H9 (cell line): ENCODE results near the gene TRPC4AP. TPM values are rescaled to one million over a fixed set of nuclear protein-coding genes. Genes with fewer than 3 reads are reported as not detected.

Experiments
- DNase-seq: peaks from one replicate; pipeline ENCODE4 v3.0.0-alpha.2; 2017
- H2AFZ ChIP-seq: one replicate; pipeline ENCODE4 v1.6.1; 2013; ENCODE audit warnings: mild to moderate bottlenecking, low read length, control low read depth, moderate library complexity
- H2AK5ac ChIP-seq: 2 replicates; pipeline ENCODE4 v1.6.1; 2013; ENCODE audit warnings: low read length, control low read depth, mixed read lengths; ENCODE audit not compliant: insufficient read length
- H2BK120ac ChIP-seq: one replicate; pipeline ENCODE4 v1.6.1; 2013; ENCODE audit warnings: low read depth, mild to moderate bottlenecking, low read length, control low read depth, inconsistent platforms; ENCODE audit not compliant: poor library complexity, severe bottlenecking
- H2BK12ac ChIP-seq: 2 replicates; pipeline ENCODE4 v1.6.1; 2013; ENCODE audit warnings: low read length, control low read depth, mixed read lengths, low read depth; ENCODE audit not compliant: insufficient read length
- H2BK15ac ChIP-seq: 2 replicates; pipeline ENCODE4 v1.6.1; 2013; ENCODE audit warnings: low read depth, low read length, control low read depth
- H2BK20ac ChIP-seq: one replicate; pipeline ENCODE4 v1.6.1; 2013; ENCODE audit warnings: low read depth, mild to moderate bottlenecking, low read length, control low read depth, inconsistent platforms; ENCODE audit not compliant: poor library complexity, severe bottlenecking
- H2BK5ac ChIP-seq: 2 replicates; pipeline ENCODE4 v1.6.1; 2013; ENCODE audit warnings: low read length, control low read depth, mixed read lengths; ENCODE audit not compliant: insufficient read length
- H3K14ac ChIP-seq: 2 replicates; pipeline ENCODE4 v1.6.1; 2013; ENCODE audit warnings: low read length, control low read depth; ENCODE audit not compliant: insufficient read depth
- H3K18ac ChIP-seq: 2 replicates; pipeline ENCODE4 v1.6.1; 2013; ENCODE audit warnings: low read depth, mild to moderate bottlenecking, mixed read lengths, low read length, control low read depth; ENCODE audit not compliant: insufficient read length
- H3K23ac ChIP-seq: 2 replicates; pipeline ENCODE4 v1.6.1; 2013; ENCODE audit warnings: low read length, control low read depth, mixed read lengths, low read depth; ENCODE audit not compliant: insufficient read length
- H3K23me2 ChIP-seq: 2 replicates; pipeline ENCODE4 v1.6.1; 2013; ENCODE audit warnings: low read depth, mild to moderate bottlenecking, mixed read lengths, low read length, control low read depth; ENCODE audit not compliant: insufficient read length, poor library complexity, severe bottlenecking
- H3K27ac ChIP-seq: 2 replicates; pipeline ENCODE4 v1.5.1; 2013; ENCODE audit warnings: low read length, control low read depth, mixed read lengths, low read depth; ENCODE audit not compliant: insufficient read length
- H3K27me3 ChIP-seq: 2 replicates; pipeline ENCODE4 v1.6.1; 2013; ENCODE audit warnings: low read length, control low read depth, inconsistent platforms; ENCODE audit not compliant: insufficient read depth
- H3K4ac ChIP-seq: 2 replicates; pipeline ENCODE4 v1.6.1; 2013; ENCODE audit warnings: low read depth, mild to moderate bottlenecking, control low read depth, inconsistent platforms, low read length, moderate library complexity
- H3K4me1 ChIP-seq: 2 replicates; pipeline ENCODE4 v1.6.1; 2013; ENCODE audit warnings: low read length, control low read depth, inconsistent platforms; ENCODE audit not compliant: insufficient read depth
- H3K4me2 ChIP-seq: 2 replicates; pipeline ENCODE4 v1.6.1; 2013; ENCODE audit warnings: low read length, control low read depth, mixed read lengths; ENCODE audit not compliant: insufficient read length, insufficient read depth
- H3K56ac ChIP-seq: 2 replicates; pipeline ENCODE4 v1.6.1; 2013; ENCODE audit warnings: low read depth, mild to moderate bottlenecking, mixed read lengths, low read length, control low read depth; ENCODE audit not compliant: insufficient read length
- H3K79me1 ChIP-seq: 2 replicates; pipeline ENCODE4 v1.6.1; 2013; ENCODE audit warnings: low read depth, mild to moderate bottlenecking, moderate library complexity, low read length, control low read depth, inconsistent platforms; ENCODE audit not compliant: insufficient read depth, poor library complexity, severe bottlenecking
- H3K79me2 ChIP-seq: 2 replicates; pipeline ENCODE4 v1.6.1; 2013; ENCODE audit warnings: low read length, control low read depth, inconsistent platforms; ENCODE audit not compliant: insufficient read depth
- H3K9ac ChIP-seq: 2 replicates; pipeline ENCODE4 v1.6.1; 2013; ENCODE audit warnings: low read length, control low read depth, mixed read lengths; ENCODE audit not compliant: insufficient read length; ENCODE audit errors: extremely low read depth
- H3K9me3 ChIP-seq: one replicate; pipeline ENCODE4 v1.6.1; 2013; ENCODE audit warnings: low read depth, low read length, inconsistent platforms; ENCODE audit not compliant: control insufficient read depth
- H3T11ph ChIP-seq: one replicate; pipeline ENCODE4 v1.6.1; 2013; ENCODE audit warnings: mild to moderate bottlenecking, low read length, control low read depth, inconsistent platforms
- H4K20me1 ChIP-seq: one replicate; pipeline ENCODE4 v1.6.1; 2013; ENCODE audit not compliant: control insufficient read depth, insufficient read length, insufficient read depth
- H4K5ac ChIP-seq: 2 replicates; pipeline ENCODE4 v1.6.1; 2013; ENCODE audit warnings: low read depth, mild to moderate bottlenecking, mixed read lengths, low read length, control low read depth; ENCODE audit not compliant: insufficient read length
- H4K8ac ChIP-seq: replicated peaks from 2 replicates; pipeline ENCODE4 v1.6.1; 2013; ENCODE audit warnings: low read length, control low read depth, mixed read lengths, low read depth; ENCODE audit not compliant: insufficient read length
- H4K91ac ChIP-seq: 2 replicates; pipeline ENCODE4 v1.6.1; 2013; ENCODE audit warnings: low read depth, mild to moderate bottlenecking, moderate library complexity, mixed read lengths, low read length, control low read depth; ENCODE audit not compliant: insufficient read length
- H3K27ac Mint-ChIP-seq, 3 experiments: 2 replicates in 2 of 3; 3 replicates in 1 of 3; pipeline ENCODE4 v1.8.0; 2020 to 2021; ENCODE audit warnings: mixed read lengths in 3 of 3, mild to moderate bottlenecking in 1 of 3, moderate library complexity in 1 of 3
- H3K27me3 Mint-ChIP-seq: 2 replicates; pipeline ENCODE4 v1.8.0; 2021; ENCODE audit warnings: low read depth, mild to moderate bottlenecking, moderate library complexity, mixed read lengths
- H3K36me3 Mint-ChIP-seq, 3 experiments: 2 replicates in 2 of 3; 3 replicates in 1 of 3; pipeline ENCODE4 v1.8.0; 2020 to 2021; ENCODE audit warnings: low read depth in 3 of 3, mixed read lengths in 3 of 3; ENCODE audit not compliant: insufficient read depth in 1 of 3
- H3K4me1 Mint-ChIP-seq, 2 experiments: 2 replicates each; pipeline ENCODE4 v1.8.0; 2020; ENCODE audit warnings: mixed read lengths in 2 of 2
- H3K4me3 Mint-ChIP-seq, 2 experiments: 2 replicates in 1 of 2; 3 replicates in 1 of 2; pipeline ENCODE4 v1.8.0; 2020 to 2021; ENCODE audit warnings: mild to moderate bottlenecking in 2 of 2, mixed read lengths in 2 of 2, moderate library complexity in 1 of 2
- H3K9me3 Mint-ChIP-seq, 2 experiments: 2 replicates in 1 of 2; 3 replicates in 1 of 2; pipeline ENCODE4 v1.8.0; 2020; ENCODE audit warnings: mild to moderate bottlenecking in 2 of 2, mixed read lengths in 2 of 2, moderate library complexity in 1 of 2
- WGBS: extraction: QIAGEN DNeasy Blood & Tissue Kit; methylation state at CpG from one replicate; pipeline ENCODE4 v1.1.7; 2013; ENCODE audit warnings: missing lambda C conversion rate, low lambda C conversion rate, mixed read lengths; ENCODE audit not compliant: insufficient read length; ENCODE audit errors: extremely low coverage; 5-methylcytosine and 5-hydroxymethylcytosine counted together
- total RNA-seq: library from RNA; stranded (reverse); gene quantifications from 2 replicates; pipeline ENCODE4 v1.2.1, GENCODE V29; 2021
- TF ChIP-seq, protein P1 (sequence below): fragments of 200-600 bp; sonication (generic); conservative IDR thresholded peaks from 3 replicates; pipeline ENCODE4 v1.8.0; 2021; ENCODE audit warnings: antibody characterized with exemption, mild to moderate bottlenecking

TRPC4AP gene
- total RNA-seq, 1 experiment from 2014 or later, result 93.9 TPM

DNA sequence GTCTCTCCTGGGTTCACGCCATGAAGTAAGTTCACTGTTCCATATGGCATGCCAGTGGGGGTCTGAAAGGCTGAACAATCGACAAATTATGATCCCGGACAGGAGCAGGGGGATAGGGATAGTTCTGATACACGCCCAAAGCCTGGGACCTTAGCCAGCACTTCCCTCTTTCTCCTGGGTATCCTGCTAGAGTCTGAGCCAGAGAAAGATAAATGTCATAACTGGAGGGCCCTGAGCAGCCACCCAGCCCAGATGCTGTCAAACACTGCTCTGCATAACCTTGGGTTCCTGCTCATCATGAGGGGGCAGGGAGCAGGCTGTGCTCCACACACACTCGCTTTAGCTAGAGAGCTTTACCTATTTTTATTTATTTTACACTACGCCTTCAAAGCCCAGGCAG is 42.3 kb upstream of the TRPC4AP start:
- TF ChIP-seq, protein P1, sequence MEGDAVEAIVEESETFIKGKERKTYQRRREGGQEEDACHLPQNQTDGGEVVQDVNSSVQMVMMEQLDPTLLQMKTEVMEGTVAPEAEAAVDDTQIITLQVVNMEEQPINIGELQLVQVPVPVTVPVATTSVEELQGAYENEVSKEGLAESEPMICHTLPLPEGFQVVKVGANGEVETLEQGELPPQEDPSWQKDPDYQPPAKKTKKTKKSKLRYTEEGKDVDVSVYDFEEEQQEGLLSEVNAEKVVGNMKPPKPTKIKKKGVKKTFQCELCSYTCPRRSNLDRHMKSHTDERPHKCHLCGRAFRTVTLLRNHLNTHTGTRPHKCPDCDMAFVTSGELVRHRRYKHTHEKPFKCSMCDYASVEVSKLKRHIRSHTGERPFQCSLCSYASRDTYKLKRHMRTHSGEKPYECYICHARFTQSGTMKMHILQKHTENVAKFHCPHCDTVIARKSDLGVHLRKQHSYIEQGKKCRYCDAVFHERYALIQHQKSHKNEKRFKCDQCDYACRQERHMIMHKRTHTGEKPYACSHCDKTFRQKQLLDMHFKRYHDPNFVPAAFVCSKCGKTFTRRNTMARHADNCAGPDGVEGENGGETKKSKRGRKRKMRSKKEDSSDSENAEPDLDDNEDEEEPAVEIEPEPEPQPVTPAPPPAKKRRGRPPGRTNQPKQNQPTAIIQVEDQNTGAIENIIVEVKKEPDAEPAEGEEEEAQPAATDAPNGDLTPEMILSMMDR, result no peak
- no peak overlapping the region for H3K56ac ChIP-seq
- no peak overlapping the region for H3T11ph ChIP-seq
- H2BK15ac ChIP-seq, result no peak overlapping the region
- no peak overlapping the region for H3K23ac ChIP-seq
- H4K5ac ChIP-seq, result no peak overlapping the region
- no CpG with 5 or more reads among the region's 6 CpGs for WGBS
- H3K36me3 Mint-ChIP-seq, result peaks cover 4 to 85% (median 59%) of the 10 kb centered on the region in 3 experiments; a peak in 6 of 7 replicates
- DNase-seq, result no peak
- H2BK120ac ChIP-seq, result no peak overlapping the region
- H3K4ac ChIP-seq, result no peak overlapping the region
- no peaks in the 10 kb centered on the region for H3K27me3 Mint-ChIP-seq
- H4K20me1 ChIP-seq, result no peaks in the 10 kb centered on the region
- H3K14ac ChIP-seq, result no peak overlapping the region
- H3K79me1 ChIP-seq, result no peaks in the 10 kb centered on the region
- peaks cover 5 to 7% of the 10 kb centered on the region in 2 experiments; a peak in 3 of 4 replicates for H3K4me1 Mint-ChIP-seq
- peak overlapping the region in 2 of 3 experiments; percentile 55 to 86; a peak in 4 of 7 replicates for H3K27ac Mint-ChIP-seq
- no peak overlapping the region for H2BK5ac ChIP-seq
- no peak overlapping the region for H3K4me3 Mint-ChIP-seq
- H3K4me2 ChIP-seq, result no peak overlapping the region
- H3K9ac ChIP-seq, result no peak overlapping the region
- H2AK5ac ChIP-seq, result no peak overlapping the region
- H3K9me3 ChIP-seq, result no peaks in the 10 kb centered on the region
- H3K4me1 ChIP-seq, result no peaks in the 10 kb centered on the region
- no peaks in the 10 kb centered on the region for H3K79me2 ChIP-seq
- no peaks in the 10 kb centered on the region for H3K9me3 Mint-ChIP-seq
- no peak overlapping the region for H2BK12ac ChIP-seq
- H3K18ac ChIP-seq, result no peak overlapping the region
- no peak overlapping the region for H4K8ac ChIP-seq
- no peak overlapping the region for H4K91ac ChIP-seq
- no peak overlapping the region for H2AFZ ChIP-seq
- no peaks in the 10 kb centered on the region for H3K27me3 ChIP-seq
- no peaks in the 10 kb centered on the region for H3K23me2 ChIP-seq
- no peak overlapping the region for H3K27ac ChIP-seq
- H2BK20ac ChIP-seq, result no peak overlapping the region
